ENCODE measurements around the gene MYEF2. TPM values are rescaled to one million over a fixed set of nuclear protein-coding genes. Genes with fewer than 3 reads are reported as not detected.

Gene MYEF2
- total RNA-seq, 1 donor from 2014 or later, result 21.3 TPM

GRCh38 chr15:48121849-48122248, 56.2 kb downstream of the MYEF2 start:
- Histone ChIP-seq H3K36me3 (no peaks in the 10 kb centered on the region), H3K9me3 (no peaks in the 10 kb centered on the region), H3K27me3 (no peaks in the 10 kb centered on the region), H3K4me1 (no peaks in the 10 kb centered on the region), H3K27ac (no peak overlapping the region), H3K4me3 (no peak overlapping the region)
- ATAC-seq, result no peak
- no peak for TF ChIP-seq CTCF (IDR thresholded peaks at IDR 0.05)
- intact Hi-C loops (cut with DNase I), result no loop called here
- DNase-seq, result no peak

- no peak for TF ChIP-seq CTCF (IDR thresholded peaks at IDR 0.05)
- intact Hi-C loops (cut with DNase I), result no loop called here
- H3K9me3 ChIP-seq, result no peaks in the 10 kb centered on the region
- H3K27ac ChIP-seq, result no peak within 1 kb of the TSS
- ATAC-seq (no peak), DNase-seq (no peak)
- H3K27me3 ChIP-seq, result no peaks in the 10 kb centered on the region
- H3K4me1 ChIP-seq, result no peaks in the 10 kb centered on the region
- H3K4me3 ChIP-seq, result no peak within 1 kb of the TSS
- no peaks in the 10 kb centered on the region for H3K36me3 ChIP-seq
Measured at GRCh38 chr15:48120745-48121144, 57.4 kb downstream of the MYEF2 start, which contains the start of gene SLC24A5. Gene SLC24A5, plus strand, starts transcription at chr15:48120990. Its CDS starts 55 bp downstream, at chr15:48121045.

- intact Hi-C loops (cut with DNase I), result no loop called here
- H3K27me3 ChIP-seq, result no peaks in the 10 kb centered on the region
- H3K4me1 ChIP-seq, result no peaks in the 10 kb centered on the region
- ATAC-seq (no peak), DNase-seq (no peak)
- no peaks in the 10 kb centered on the region for H3K36me3 ChIP-seq
- TF ChIP-seq CTCF (IDR thresholded peaks at IDR 0.05), result no peak
- H3K4me3 ChIP-seq, result no peak overlapping the region
- no peaks in the 10 kb centered on the region for H3K9me3 ChIP-seq
- H3K27ac ChIP-seq, result no peak overlapping the region
Measured at GRCh38 chr15:48119277-48119676, 58.8 kb downstream of the MYEF2 start.

- TF ChIP-seq CTCF (IDR thresholded peaks at IDR 0.05), result no peak
- DNase-seq, result no peak
- H3K4me3 ChIP-seq, result no peak overlapping the region
- ATAC-seq, result no peak
- H3K27ac ChIP-seq, result no peak overlapping the region
- H3K9me3 ChIP-seq, result no peaks in the 10 kb centered on the region
- no peaks in the 10 kb centered on the region for H3K4me1 ChIP-seq
- H3K36me3 ChIP-seq, result no peaks in the 10 kb centered on the region
- no peaks in the 10 kb centered on the region for H3K27me3 ChIP-seq
- intact Hi-C loops (cut with DNase I), result no loop called here
Measured at GRCh38 chr15:48112242-48112641, 65.9 kb downstream of the MYEF2 start.

GRCh38 chr15:48109856-48110531, 68.1 kb downstream of the MYEF2 start:
- Histone ChIP-seq H3K27me3 (no peaks in the 10 kb centered on the region), H3K36me3 (no peaks in the 10 kb centered on the region), H3K4me1 (no peaks in the 10 kb centered on the region), H3K4me3 (no peak overlapping the region), H3K9me3 (no peaks in the 10 kb centered on the region), H3K27ac (no peak overlapping the region)
- intact Hi-C loops (cut with DNase I), result no loop called here
- no peak for DNase-seq
- peak; percentile 24 for ATAC-seq
- TF ChIP-seq CTCF (IDR thresholded peaks at IDR 0.05), result no peak

- no peak for ATAC-seq
- intact Hi-C loops (cut with DNase I), result no loop called here
Measured at GRCh38 chr15:48109212-48109611, 68.9 kb downstream of the MYEF2 start.

More at GRCh38 chr15:48109212-48109611, 68.9 kb downstream of the MYEF2 start:
- no peak overlapping the region for H3K27ac ChIP-seq
- no peaks in the 10 kb centered on the region for H3K27me3 ChIP-seq
- H3K4me1 ChIP-seq, result no peaks in the 10 kb centered on the region
- no peak for DNase-seq
- no peak for TF ChIP-seq CTCF (IDR thresholded peaks at IDR 0.05)
- H3K4me3 ChIP-seq, result no peak overlapping the region
- no peaks in the 10 kb centered on the region for H3K9me3 ChIP-seq
- no peaks in the 10 kb centered on the region for H3K36me3 ChIP-seq

Data from upper lobe of right lung (tissue), 1 donor.